ENCODE measurements around the gene HOXC11.

- no peak for TF ChIP-seq CTCF (IDR thresholded peaks at IDR 0.05)
- no peak for TF ChIP-seq POLR2A (IDR thresholded peaks at IDR 0.05)
These were observed 48.6 kb downstream of the HOXC11 start for GRCh38 chr12:54021432-54022013.
